HFFc6 (cell line): ENCODE measurements around the gene ACYP1. TPM values are rescaled to one million over a fixed set of nuclear protein-coding genes. Genes with fewer than 3 reads are reported as not detected.

Experiments
- DNase-seq: peaks from one replicate; pipeline ENCODE4 v3.0.0-alpha.2; 2018
- H3K27ac Mint-ChIP-seq: 2 replicates; pipeline ENCODE4 v1.8.0; 2020; ENCODE audit warnings: mild to moderate bottlenecking, mixed read lengths
- H3K27me3 Mint-ChIP-seq: 2 replicates; pipeline ENCODE4 v1.8.0; 2021; ENCODE audit warnings: mild to moderate bottlenecking, moderate library complexity, mixed read lengths; ENCODE audit not compliant: insufficient read depth
- H3K36me3 Mint-ChIP-seq: 2 replicates; pipeline ENCODE4 v1.8.0; 2021; ENCODE audit warnings: low read depth, mixed read lengths
- H3K4me1 Mint-ChIP-seq: 2 replicates; pipeline ENCODE4 v1.8.0; 2020; ENCODE audit warnings: low read depth, mixed read lengths
- H3K4me3 Mint-ChIP-seq: 2 replicates; pipeline ENCODE4 v1.8.0; 2020; ENCODE audit warnings: mild to moderate bottlenecking, moderate library complexity, mixed read lengths
- H3K9me3 Mint-ChIP-seq: 2 replicates; pipeline ENCODE4 v1.8.0; 2020; ENCODE audit warnings: mild to moderate bottlenecking, mixed read lengths
- total RNA-seq, 6 experiments: library from RNA; stranded (reverse); fragmentation: NEBNext Ultra II Directional; extraction: Animal tissue kit (Norgen Biotek cat#: 25700); gene quantifications; 2 replicates in 1 of 6; 3 replicates in 5 of 6; pipeline ENCODE4 v1.2.3, GENCODE V29; 2021
- TF ChIP-seq, protein P1 (sequence below): fragments of 200-600 bp; sonication (generic); IDR thresholded peaks from 2 replicates; pipeline ENCODE4 v1.5.0; 2021; ENCODE audit warnings: antibody characterized with exemption, mild to moderate bottlenecking

Gene ACYP1
- total RNA-seq, 6 experiments from 2014 or later, result 5.9 to 14.9 (median 11.7) TPM

DNA sequence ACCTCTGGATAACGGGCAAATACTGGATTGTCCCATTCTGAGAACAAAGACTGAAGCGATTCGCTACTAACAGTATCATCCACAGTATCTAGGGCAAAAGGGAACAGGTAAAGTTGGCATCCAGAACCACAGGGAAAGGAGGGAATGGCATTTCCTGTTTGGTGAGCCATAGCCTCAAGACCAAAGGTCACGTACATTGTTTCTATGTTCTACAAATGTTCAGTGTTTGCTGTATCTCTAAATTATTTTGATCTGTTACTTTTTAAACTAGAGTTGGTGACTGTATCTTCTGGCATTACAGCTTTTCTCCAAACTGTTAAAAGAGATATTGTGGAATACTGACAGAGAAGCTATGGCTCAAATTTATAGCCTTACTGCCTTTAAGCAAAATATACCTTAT, 22.2 kb downstream of the ACYP1 start:
- no peaks in the 10 kb centered on the region for H3K27me3 Mint-ChIP-seq
- TF ChIP-seq, protein P1, sequence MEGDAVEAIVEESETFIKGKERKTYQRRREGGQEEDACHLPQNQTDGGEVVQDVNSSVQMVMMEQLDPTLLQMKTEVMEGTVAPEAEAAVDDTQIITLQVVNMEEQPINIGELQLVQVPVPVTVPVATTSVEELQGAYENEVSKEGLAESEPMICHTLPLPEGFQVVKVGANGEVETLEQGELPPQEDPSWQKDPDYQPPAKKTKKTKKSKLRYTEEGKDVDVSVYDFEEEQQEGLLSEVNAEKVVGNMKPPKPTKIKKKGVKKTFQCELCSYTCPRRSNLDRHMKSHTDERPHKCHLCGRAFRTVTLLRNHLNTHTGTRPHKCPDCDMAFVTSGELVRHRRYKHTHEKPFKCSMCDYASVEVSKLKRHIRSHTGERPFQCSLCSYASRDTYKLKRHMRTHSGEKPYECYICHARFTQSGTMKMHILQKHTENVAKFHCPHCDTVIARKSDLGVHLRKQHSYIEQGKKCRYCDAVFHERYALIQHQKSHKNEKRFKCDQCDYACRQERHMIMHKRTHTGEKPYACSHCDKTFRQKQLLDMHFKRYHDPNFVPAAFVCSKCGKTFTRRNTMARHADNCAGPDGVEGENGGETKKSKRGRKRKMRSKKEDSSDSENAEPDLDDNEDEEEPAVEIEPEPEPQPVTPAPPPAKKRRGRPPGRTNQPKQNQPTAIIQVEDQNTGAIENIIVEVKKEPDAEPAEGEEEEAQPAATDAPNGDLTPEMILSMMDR, result no peak
- peak overlapping the region; percentile 44; the same call in 1 of the 2 replicates for H3K4me3 Mint-ChIP-seq
- no peak for DNase-seq
- H3K9me3 Mint-ChIP-seq, result no peaks in the 10 kb centered on the region
- H3K4me1 Mint-ChIP-seq, result peaks cover 49% of the 10 kb centered on the region
- H3K36me3 Mint-ChIP-seq, result peaks cover 5% of the 10 kb centered on the region; the same call in 1 of the 2 replicates
- H3K27ac Mint-ChIP-seq, result peak overlapping the region; percentile 45

DNA sequence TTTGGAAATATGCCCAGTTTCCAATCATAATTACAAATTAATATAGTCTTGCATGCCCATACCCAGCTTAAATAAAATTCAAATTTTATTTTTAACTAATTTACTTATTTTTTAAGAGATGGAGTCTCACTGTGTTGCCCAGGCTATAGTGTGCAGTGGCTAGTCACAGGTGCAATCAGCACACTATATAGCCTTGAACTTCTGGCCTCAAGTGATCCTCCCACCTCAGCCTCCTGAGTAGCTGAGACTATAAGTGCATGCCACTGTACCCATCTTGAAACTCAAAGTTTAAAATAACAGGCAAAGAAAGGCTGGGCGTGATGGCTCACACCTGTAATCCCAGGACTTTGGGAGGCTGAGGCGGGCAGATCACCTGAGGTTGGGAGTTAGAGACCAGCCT, 22.9 kb downstream of the ACYP1 start:
- Mint-ChIP-seq H3K36me3 (peaks cover 5% of the 10 kb centered on the region; the same call in 1 of the 2 replicates), H3K9me3 (no peaks in the 10 kb centered on the region), H3K27ac (no peak overlapping the region), H3K27me3 (no peaks in the 10 kb centered on the region), H3K4me3 (no peak overlapping the region), H3K4me1 (peaks cover 43% of the 10 kb centered on the region)
- DNase-seq, result no peak
- TF ChIP-seq, protein P1, result no peak

DNA sequence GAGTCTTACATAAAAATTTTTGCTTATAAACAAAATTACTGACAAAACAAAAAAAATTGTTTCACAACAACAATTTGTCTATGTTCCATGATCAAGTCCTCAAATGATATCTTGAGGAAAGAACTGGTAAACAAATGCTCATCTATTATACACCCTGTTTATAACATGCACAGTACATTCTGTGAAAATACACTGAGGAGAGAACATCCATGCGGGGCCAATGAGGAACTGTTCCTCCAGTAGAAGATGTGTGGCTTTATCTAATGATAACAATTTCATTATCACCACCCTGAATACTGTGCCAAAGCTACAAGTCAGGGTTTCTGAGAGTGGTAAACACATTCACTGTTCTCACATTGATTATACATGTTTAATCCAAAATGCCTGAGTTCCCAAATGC, 23.3 kb downstream of the ACYP1 start:
- Mint-ChIP-seq H3K4me3 (no peak overlapping the region), H3K9me3 (no peaks in the 10 kb centered on the region), H3K36me3 (peaks cover 5% of the 10 kb centered on the region; the same call in 1 of the 2 replicates), H3K27me3 (no peaks in the 10 kb centered on the region), H3K4me1 (peaks cover 38% of the 10 kb centered on the region), H3K27ac (no peak overlapping the region)
- no peak for DNase-seq
- TF ChIP-seq, protein P1, result no peak

DNA sequence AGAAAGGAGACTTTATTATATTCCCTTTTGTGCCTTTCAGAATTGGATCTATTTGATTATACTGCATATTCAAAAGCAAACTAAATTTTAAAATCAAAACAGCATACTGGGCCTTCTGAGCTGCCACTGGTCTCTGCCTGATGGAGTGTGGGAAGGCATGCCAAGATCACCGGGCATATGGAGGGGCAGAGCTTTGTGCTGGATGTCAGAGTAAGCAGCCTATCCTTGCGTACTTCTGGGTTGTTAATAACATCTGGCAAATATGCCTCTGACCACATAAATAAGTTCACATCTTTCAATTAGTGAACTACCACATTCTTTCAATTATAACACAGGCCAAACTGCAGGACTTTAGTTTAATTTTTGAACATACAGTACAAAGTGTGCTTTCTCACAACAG, 30.9 kb downstream of the ACYP1 start:
- Mint-ChIP-seq H3K9me3 (no peaks in the 10 kb centered on the region), H3K27ac (no peak overlapping the region), H3K4me1 (peaks cover 14% of the 10 kb centered on the region; the same call in 1 of the 2 replicates), H3K27me3 (no peaks in the 10 kb centered on the region), H3K36me3 (peaks cover 5% of the 10 kb centered on the region; the same call in 1 of the 2 replicates), H3K4me3 (no peak overlapping the region)
- no peak for DNase-seq
- TF ChIP-seq, protein P1, result no peak

DNA sequence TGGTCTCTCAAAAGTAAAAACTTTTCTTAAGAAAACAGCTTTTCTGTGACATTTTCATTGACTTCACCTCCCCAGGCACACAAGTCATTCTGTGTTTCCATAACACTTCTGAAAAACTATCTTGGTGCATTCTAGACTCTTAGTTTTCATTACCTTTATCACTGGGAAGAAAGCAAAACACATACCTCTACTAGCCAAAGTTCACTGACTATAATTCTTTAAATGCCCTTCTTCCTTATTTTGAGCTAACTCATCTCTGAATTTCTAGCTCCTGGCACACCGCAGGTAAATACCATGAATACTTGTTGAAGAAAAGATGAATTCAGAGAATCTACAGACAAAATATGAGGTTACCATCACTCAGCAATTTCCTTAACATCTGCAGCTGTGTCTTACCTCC, 33.7 kb downstream of the ACYP1 start:
- Mint-ChIP-seq H3K4me3 (no peak overlapping the region), H3K9me3 (no peaks in the 10 kb centered on the region), H3K27me3 (no peaks in the 10 kb centered on the region), H3K27ac (no peak overlapping the region), H3K4me1 (peaks cover 14% of the 10 kb centered on the region; the same call in 1 of the 2 replicates), H3K36me3 (peaks cover 5% of the 10 kb centered on the region; the same call in 1 of the 2 replicates)
- TF ChIP-seq, protein P1, result no peak
- no peak for DNase-seq
